K562 (cell line): ENCODE measurements around the gene AIRE. TPM values are rescaled to one million over a fixed set of nuclear protein-coding genes. Genes with fewer than 3 reads are reported as not detected.

ENCODE experiments used
- ARID3B ChIP-seq: fragments of 250-450 bp; sonication (Bioruptor Pico); IDR thresholded peaks from 2 replicates; pipeline ENCODE4 v1.4.0; 2020; ENCODE audit warnings: borderline replicate concordance
- CGGBP1 ChIP-seq: fragments of 250-450 bp; sonication (Bioruptor Pico); IDR thresholded peaks from 2 replicates; pipeline ENCODE4 v1.9.0; 2021; ENCODE audit warnings: mild to moderate bottlenecking
- ETV5 ChIP-seq: sonication (generic); formaldehyde crosslinking; IDR thresholded peaks from 2 replicates; pipeline ENCODE4 v1.4.0; 2020; ENCODE audit warnings: low read depth, mild to moderate bottlenecking, missing genetic modification reagents
- FOXJ3 ChIP-seq: sonication (generic); formaldehyde crosslinking; IDR thresholded peaks from 2 replicates; pipeline ENCODE4 v1.4.0; 2020; ENCODE audit warnings: mild to moderate bottlenecking, missing genetic modification reagents
- GATAD2A ChIP-seq: fragments of 450-650 bp; IDR thresholded peaks from 2 replicates; pipeline ENCODE4 v1.6.1; 2017
- GATAD2B ChIP-seq: fragments of 450-650 bp; IDR thresholded peaks from 2 replicates; pipeline ENCODE4 v1.6.1; 2017; ENCODE audit warnings: mild to moderate bottlenecking, borderline replicate concordance
- GTF2E2 ChIP-seq: fragments of 200-800 bp; sonication (Bioruptor generic); IDR thresholded peaks from 2 replicates; pipeline ENCODE4 v1.6.1; 2016; ENCODE audit warnings: missing genetic modification characterization, missing compliant biosample characterization
- ID3 ChIP-seq, 2 experiments: fragments of 250-450 bp in 1 of 2; fragments of 450-650 bp in 1 of 2; sonication (Bioruptor Pico) in 1 of 2; IDR thresholded peaks; 2 replicates each; pipeline versions ENCODE4 v1.6.1 to v1.8.0; 2016 to 2021; ENCODE audit warnings: mild to moderate bottlenecking in 2 of 2, moderate library complexity in 2 of 2, missing compliant biosample characterization in 1 of 2, missing genetic modification characterization in 1 of 2
- KAT7 ChIP-seq: sonication (generic); formaldehyde crosslinking; IDR thresholded peaks from 2 replicates; pipeline ENCODE4 v1.8.0; 2022; ENCODE audit warnings: missing genetic modification reagents, mild to moderate bottlenecking, borderline replicate concordance
- KLF13 ChIP-seq: fragments of 450-650 bp; IDR thresholded peaks from 2 replicates; pipeline ENCODE4 v1.6.1; 2016; ENCODE audit warnings: missing genetic modification characterization, low read depth, mild to moderate bottlenecking, missing compliant biosample characterization, moderate library complexity, borderline replicate concordance
- NBN ChIP-seq: fragments of 450-650 bp; IDR thresholded peaks from 2 replicates; pipeline ENCODE4 v1.6.1; 2016; ENCODE audit warnings: low read depth, mild to moderate bottlenecking
- PCBP1 ChIP-seq: fragments of 200-400 bp; formaldehyde crosslinking; IDR thresholded peaks from 2 replicates; pipeline ENCODE4 v1.6.1; 2018; ENCODE audit warnings: mild to moderate bottlenecking, low read depth, low read length; ENCODE audit not compliant: poor library complexity, severe bottlenecking
- PTRF ChIP-seq: fragments of 450-650 bp; IDR thresholded peaks from 2 replicates; pipeline ENCODE4 v1.6.1; 2016; ENCODE audit warnings: mild to moderate bottlenecking, missing genetic modification characterization, missing compliant biosample characterization
- PTTG1 ChIP-seq: fragments of 450-650 bp; IDR thresholded peaks from 2 replicates; pipeline ENCODE4 v1.6.1; 2016; ENCODE audit warnings: low read depth, mild to moderate bottlenecking, missing genetic modification characterization, missing compliant biosample characterization
- RCOR1 ChIP-seq, 2 experiments: IDR thresholded peaks; 2 replicates each; pipeline ENCODE4 v1.6.1; 2012; ENCODE audit warnings: low read depth in 2 of 2, low read length in 2 of 2, borderline replicate concordance in 1 of 2, improper control_type of control experiment in 1 of 2
- TCF7L2 ChIP-seq: fragments of 150-350 bp; IDR thresholded peaks from 2 replicates; pipeline ENCODE4 v1.6.1; 2016; ENCODE audit warnings: low read depth, mild to moderate bottlenecking, low read length, moderate library complexity
- TFE3 ChIP-seq: fragments of 450-650 bp; formaldehyde crosslinking; IDR thresholded peaks from 2 replicates; pipeline ENCODE4 v1.4.0; 2020; ENCODE audit warnings: mild to moderate bottlenecking, mixed read lengths
- THRAP3 ChIP-seq: fragments of 450-650 bp; IDR thresholded peaks from 2 replicates; pipeline ENCODE4 v1.6.1; 2016; ENCODE audit warnings: mild to moderate bottlenecking, inconsistent platforms, borderline replicate concordance
- ZNF398 ChIP-seq: fragments of 250-450 bp; sonication (Bioruptor Pico); IDR thresholded peaks from 2 replicates; pipeline ENCODE4 v1.8.0; 2021; ENCODE audit warnings: moderate library complexity, mild to moderate bottlenecking, inconsistent platforms
- polyA plus RNA-seq, 8 experiments: library from polyadenylated mRNA; depleted of rRNA in 4 of 8; stranded (reverse) in 5 of 8; unstranded in 3 of 8; fragments of >200 nt; fragmentation: Nextera tagmentation in 2 of 8; fragmentation: Illumina TruSeq in 1 of 8; extraction: Ambion mirVana in 2 of 8; extraction: Trizol in 1 of 8; gene quantifications; 2 replicates each; pipeline versions ENCODE4 v1.2.1 to v1.2.3, GENCODE V29; 2011 to 2014; ENCODE audit warnings: inconsistent platforms in 1 of 8, missing spikeins in 1 of 8
- total RNA-seq, 7 experiments: library from RNA; depleted of rRNA in 6 of 7; stranded (reverse); fragments of >200 nt in 6 of 7; fragmentation: Illumina TruSeq in 2 of 7; extraction: Trizol in 2 of 7; gene quantifications; 2 replicates each; pipeline versions ENCODE4 v1.2.1 to v1.2.3, GENCODE V29; 2011 to 2021; ENCODE audit warnings: low replicate concordance in 1 of 7

The AIRE gene
- total and polyA plus RNA-seq, 9 of the 15 experiments (the other 6 are each of a cell fraction or from before 2014, with no cell fraction given), result 0.01 TPM; not detected in 8

GRCh38 chr21:44338971-44339910, 53.6 kb downstream of the AIRE start, which contains the start of gene CFAP410 (continued):
- TF ChIP-seq GATAD2B (peak; percentile 95), ZNF398 (CRISPR knock-in tag) (no peak), GATAD2A (no peak), THRAP3 (no peak), ETV5 (CRISPR knock-in tag) (peak; percentile 94), PCBP1 (peak; percentile 96), TFE3 (CRISPR knock-in tag) (no peak), CGGBP1 (0 out of 2 replicates have a peak, but pooled peaks have one; percentile 54), KAT7 (CRISPR knock-in tag) (peak; percentile 81; the same call in 1 of the 2 replicates), PTTG1 (tag) (no peak), GTF2E2 (tag) (0 out of 2 replicates have a peak, but pooled peaks have one; percentile 37), TCF7L2 (no peak), PTRF (tag) (no peak), FOXJ3 (CRISPR knock-in tag) (no peak), KLF13 (tag) (peak; percentile 73), ID3 (CRISPR knock-in tag; IDR thresholded peaks at IDR 0.05) (no peak), ID3 (tag; IDR thresholded peaks at IDR 0.05) (peak; percentile 67), NBN (peak; percentile 32; the same call in 1 of the 2 replicates), ARID3B (CRISPR knock-in tag) (peak; percentile 83; the same call in 1 of the 2 replicates), RCOR1 (IDR thresholded peaks at IDR 0.05; ENCODE audit: borderline replicate concordance in 1 of 2, low read depth in 2 of 2, low read length in 2 of 2) (peak in 1 of 2 experiments; percentile 6; a peak in 1 of 4 replicates)
